Omental fat pad (tissue), 4 donors: ENCODE data around the gene OR6C76. TPM values are rescaled to one million over a fixed set of nuclear protein-coding genes. Genes with fewer than 3 reads are reported as not detected.
"Not testable (repeated sequence)": the region's sequence is repeated elsewhere in the genome, so short reads cannot be mapped to it uniquely, and the experiment has no call there.

Experiments used
- ATAC-seq: fragments of 150-250 bp; one replicate; pipeline ENCODE4 v1.9.1; 2016; ENCODE audit warnings: mild to moderate bottlenecking, moderate library complexity; ENCODE audit not compliant: low FRiP score
- DNase-seq: peaks from one replicate; pipeline ENCODE4 v3.0.0-alpha.2; 2019; ENCODE audit warnings: low spot score
- CTCF ChIP-seq, 3 donors: fragments of 450-650 bp; IDR thresholded peaks; one replicate each; pipeline ENCODE4 v1.5.1; 2016 to 2017; ENCODE audit warnings: antibody characterized with exemption in 3 of 3, mild to moderate bottlenecking in 3 of 3, moderate library complexity in 2 of 3
- total RNA-seq, 4 donors: library from RNA; depleted of rRNA; stranded (reverse); fragments of >200 nt; gene quantifications; one replicate each; pipeline ENCODE4 v1.1.0, GENCODE V29; 2016

OR6C76 gene
- total RNA-seq, 4 donors from 2014 or later = not detected

DNA sequence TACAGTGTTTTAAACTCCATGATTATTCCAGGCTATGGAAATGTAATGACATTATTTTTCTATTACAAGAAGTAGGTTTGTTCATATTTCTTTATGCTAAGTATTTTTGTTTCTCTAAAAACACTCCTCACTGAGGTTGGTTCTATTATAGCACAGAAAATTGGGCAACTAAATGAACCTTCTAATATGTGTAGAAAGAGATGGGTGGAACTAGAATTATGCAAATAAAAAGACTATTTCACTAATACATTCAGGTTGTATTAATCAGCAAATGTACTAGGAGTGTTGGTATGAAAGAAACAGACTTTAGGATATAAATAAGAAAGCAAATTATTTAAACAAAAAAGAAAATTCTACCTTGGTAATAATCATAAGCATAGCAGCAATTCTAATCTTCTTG, 22.8 kb downstream of the OR6C76 start:
- TF ChIP-seq CTCF (IDR thresholded peaks at IDR 0.05) = no peak
- ATAC-seq = no peak
- DNase-seq = no peak

DNA sequence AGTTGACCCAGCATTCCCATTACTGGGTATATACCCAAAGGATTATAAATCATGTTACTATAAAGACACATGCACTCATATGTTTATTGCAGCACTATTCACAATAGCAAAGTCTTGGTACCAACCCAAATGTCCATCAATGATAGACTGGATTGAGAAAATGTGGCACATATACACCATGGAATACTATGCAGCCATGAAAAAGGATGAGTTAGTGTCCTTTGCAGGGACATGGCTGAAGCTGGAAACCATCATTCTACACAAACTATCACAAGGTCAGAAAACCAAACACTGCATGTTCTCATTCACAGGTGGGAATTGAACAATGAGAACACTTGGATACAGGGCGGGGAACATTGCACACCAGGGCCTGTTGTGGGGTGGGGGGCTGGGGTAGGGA, 38.9 kb downstream of the OR6C76 start:
- not testable (repeated sequence) for ATAC-seq, DNase-seq

DNA sequence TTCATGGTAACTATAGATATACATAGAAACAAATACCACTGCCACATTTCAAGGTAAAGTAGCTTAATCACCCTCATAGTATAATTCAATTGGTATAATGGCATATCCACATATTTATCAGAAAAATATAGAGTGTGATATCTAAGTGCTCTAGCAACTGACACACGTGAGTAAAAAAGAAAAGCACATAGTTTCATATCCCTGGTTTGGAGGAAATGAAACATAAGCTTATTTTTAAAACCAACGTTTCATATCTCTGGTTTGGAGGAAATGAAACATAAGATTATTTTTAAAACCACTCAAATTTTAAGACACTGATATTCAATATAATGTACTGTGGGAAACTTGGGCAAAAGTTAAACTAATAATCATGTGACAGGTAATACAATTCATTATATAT, 41.8 kb downstream of the OR6C76 start:
- DNase-seq (no peak), ATAC-seq (no peak)
- no peak for TF ChIP-seq CTCF (IDR thresholded peaks at IDR 0.05)

DNA sequence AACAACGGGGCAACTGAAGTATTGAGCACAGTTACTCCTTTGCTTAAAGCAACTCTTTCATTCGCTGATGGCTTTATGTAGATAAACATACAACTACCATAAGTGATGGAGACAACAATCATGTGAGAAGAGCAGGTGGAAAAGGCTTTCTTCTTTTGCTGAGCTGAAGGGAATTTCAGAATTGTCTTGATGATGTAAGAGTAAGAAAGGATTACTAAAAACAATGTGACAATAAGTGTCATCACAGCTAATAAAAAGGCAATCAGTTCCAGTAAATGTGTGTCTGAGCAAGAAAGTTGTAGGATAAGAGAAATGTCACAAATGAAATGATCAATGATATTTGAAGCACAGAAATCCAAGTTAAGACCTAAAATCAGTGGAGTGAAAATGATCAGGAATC, 43.2 kb downstream of the OR6C76 start:
- TF ChIP-seq CTCF (IDR thresholded peaks at IDR 0.05) = no peak
- ATAC-seq (no peak), DNase-seq (no peak)

DNA sequence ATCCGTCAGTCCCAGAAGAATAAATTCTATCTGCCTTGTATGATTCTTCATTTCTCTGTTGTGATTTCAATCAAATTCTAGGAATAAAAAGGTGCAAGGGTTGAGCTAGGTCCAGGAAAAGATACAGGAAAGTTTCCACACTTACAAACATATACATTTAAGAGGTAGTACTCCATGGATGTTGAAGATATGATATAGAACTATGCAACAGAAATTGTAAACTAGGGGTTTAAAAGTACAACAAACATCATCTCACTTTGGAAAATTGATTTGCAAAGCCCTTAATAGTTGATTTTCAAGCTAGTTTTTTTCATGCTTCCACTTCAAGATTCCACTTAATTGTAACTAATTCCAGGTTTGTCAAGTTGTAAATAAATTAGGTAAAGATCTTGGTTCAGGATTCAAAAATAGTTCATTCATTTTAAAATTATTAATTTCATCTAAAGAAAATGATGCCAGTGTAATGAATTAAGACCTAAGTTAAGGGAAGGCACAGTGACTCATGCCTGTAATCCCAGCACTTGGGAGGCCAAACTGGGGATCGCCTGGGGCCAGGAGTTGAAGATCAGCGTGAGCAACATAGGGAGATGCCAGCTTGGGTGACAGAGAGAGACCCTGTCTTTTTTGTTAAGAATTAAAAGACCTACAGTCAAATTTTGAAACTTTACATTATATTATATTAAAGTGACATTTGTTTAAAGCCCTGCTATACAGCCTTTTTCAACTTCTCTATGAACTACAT, 44.2 kb downstream of the OR6C76 start, which contains the start of gene OR6C70:
OR6C70 (minus strand) TSS at position 51 of the 742 bp plus-strand sequence; CDS start at position 51, 0 bp downstream.
- DNase-seq = no peak
- ATAC-seq = no peak
- no peak for TF ChIP-seq CTCF (IDR thresholded peaks at IDR 0.05)

GRCh38 chr12:55472264-55472663, 46.2 kb downstream of the OR6C76 start:
- no peak for ATAC-seq
- no peak for TF ChIP-seq CTCF (IDR thresholded peaks at IDR 0.05)
- no peak for DNase-seq

Other genes with a start within 250 kb of the OR6C76 start
- gene OR10A7, start 205.2 kb upstream of the OR6C76 start, total RNA-seq = not detected
- gene OR6C74, start 181.6 kb upstream of the OR6C76 start, total RNA-seq = not detected
- gene OR6C6, start 129.7 kb upstream of the OR6C76 start, total RNA-seq = not detected
- not detected for gene OR6C1, start 111.9 kb upstream of the OR6C76 start, total RNA-seq
- not detected for gene OR6C3, start 95.5 kb upstream of the OR6C76 start, total RNA-seq
- gene OR6C75, start 63.3 kb upstream of the OR6C76 start, total RNA-seq = not detected
- gene OR6C65, start 25.7 kb upstream of the OR6C76 start, total RNA-seq = not detected
- not detected for gene OR6C2, start 17.8 kb downstream of the OR6C76 start, total RNA-seq
- not detected for gene OR6C70, start 43.9 kb downstream of the OR6C76 start, total RNA-seq
- gene OR6C68, start 66.1 kb downstream of the OR6C76 start, total RNA-seq = not detected
- not detected for gene OR6C4, start 123.3 kb downstream of the OR6C76 start, total RNA-seq
- gene OR2AP1, start 146.2 kb downstream of the OR6C76 start, total RNA-seq = not detected
- gene OR10P1, start 210.6 kb downstream of the OR6C76 start, total RNA-seq = not detected